Aorta (tissue), 5 donors: ENCODE data around the gene DARS1. TPM values are rescaled to one million over a fixed set of nuclear protein-coding genes. Genes with fewer than 3 reads are reported as not detected.

Experiments
- ATAC-seq: fragments of 200-7000 bp; cut with Tn5 transposase; one replicate; pipeline ENCODE4 v1.9.1; 2022; ENCODE audit warnings: moderate library complexity; ENCODE audit not compliant: low FRiP score
- DNase-seq, 2 donors: peaks; one replicate each; pipeline ENCODE4 v3.0.0-alpha.2; 2020
- H3K27ac ChIP-seq, 2 donors: one replicate each; pipeline ENCODE4 v1.5.1; 2013; ENCODE audit warnings: low read length in 2 of 2, mild to moderate bottlenecking in 2 of 2, moderate library complexity in 2 of 2, control low read depth in 1 of 2, inconsistent platforms in 1 of 2, low read depth in 1 of 2
- H3K27me3 ChIP-seq, 2 donors: one replicate each; pipeline ENCODE4 v1.6.1; 2013; ENCODE audit warnings: control low read depth in 1 of 2, low read length in 1 of 2, mild to moderate bottlenecking in 1 of 2, moderate library complexity in 1 of 2; ENCODE audit not compliant: insufficient read depth in 2 of 2, control insufficient read depth in 1 of 2
- H3K36me3 ChIP-seq, 2 donors: one replicate each; pipeline ENCODE4 v1.6.1; 2013; ENCODE audit warnings: control low read depth in 1 of 2, low read length in 1 of 2, mild to moderate bottlenecking in 1 of 2; ENCODE audit not compliant: insufficient read depth in 2 of 2, control insufficient read depth in 1 of 2
- H3K4me1 ChIP-seq, 2 donors: one replicate each; pipeline ENCODE4 v1.6.1; 2013; ENCODE audit warnings: low read length in 2 of 2, control low read depth in 1 of 2, mild to moderate bottlenecking in 1 of 2, moderate library complexity in 1 of 2; ENCODE audit not compliant: insufficient read depth in 2 of 2, control insufficient read depth in 1 of 2
- H3K4me3 ChIP-seq, 2 donors: one replicate each; pipeline ENCODE4 v1.5.1; 2013; ENCODE audit warnings: low read length in 2 of 2, control low read depth in 1 of 2, mild to moderate bottlenecking in 1 of 2
- H3K9me3 ChIP-seq: one replicate; pipeline ENCODE4 v1.6.1; 2013; ENCODE audit warnings: mild to moderate bottlenecking, low read length; ENCODE audit not compliant: control insufficient read depth
- WGBS, 2 donors: extraction: QIAGEN DNeasy Blood & Tissue Kit; methylation state at CpG; one replicate each; pipeline ENCODE4 v1.1.7; 2013; 5-methylcytosine and 5-hydroxymethylcytosine counted together
- intact Hi-C, 2 donors: fragments of 100-400 bp; cut with DNase I; formaldehyde crosslinking; loops; one replicate each; pipeline versions ENCODE4 v1.14.2 to v1.15.0; 2022
- polyA plus RNA-seq, 2 donors: library from polyadenylated mRNA; stranded (reverse); fragments of 200-250 nt; gene quantifications; one replicate each; pipeline ENCODE4 v1.2.3, GENCODE V29; 2013
- total RNA-seq, 2 donors: library from RNA; stranded (reverse); fragmentation: NEBNext Ultra II Directional; extraction: Animal tissue kit (Norgen Biotek cat#: 25700); gene quantifications; one replicate each; pipeline ENCODE4 v1.2.1, GENCODE V29; 2021
- donor health status: healthy with polysubstance abuse.
- donor health status: Bipolar disorder and iron deficiency.
- donor health status: DM: no; HTN: no; CAD: no.
- donor health status: DM: no; HTN: no; CAD: no.
- donor health status: DM: yes; HTN: yes; CAD: no.

The DARS1 gene
- total and polyA plus RNA-seq, 4 donors, result 42.8 to 67.7 (median 53.4) TPM

DNA sequence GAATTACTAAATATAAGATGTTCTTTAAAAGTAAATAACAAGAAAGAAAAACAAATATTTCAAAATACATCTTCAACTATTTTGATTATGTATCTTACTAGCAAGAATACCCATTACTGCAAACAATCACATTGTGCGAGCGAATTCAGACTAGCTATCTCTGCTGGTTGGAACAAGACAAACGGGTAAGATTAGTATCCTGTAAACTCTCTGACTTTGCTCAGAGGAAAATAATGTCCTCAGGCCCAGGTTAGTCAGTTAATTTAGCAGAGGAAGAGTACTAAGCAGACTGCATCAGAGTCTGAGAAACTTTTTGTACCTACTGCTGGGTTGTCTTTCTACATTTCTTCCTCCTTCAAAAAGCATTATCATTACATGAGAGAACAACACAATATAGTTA is 58.8 kb downstream of the DARS1 start:
- 92 to 93% methylated on average over 3 of the region's 3 CpGs for WGBS, 2 donors
- Histone ChIP-seq H3K4me3 (no peak overlapping the region), H3K9me3 (no peaks in the 10 kb centered on the region), H3K36me3 (no peaks in the 10 kb centered on the region), H3K27me3 (no peaks in the 10 kb centered on the region), H3K4me1 (no peaks in the 10 kb centered on the region), H3K27ac (no peak overlapping the region)
- DNase-seq, result no peak
- ATAC-seq, result no peak
- intact Hi-C loops, result no loop called here

DNA sequence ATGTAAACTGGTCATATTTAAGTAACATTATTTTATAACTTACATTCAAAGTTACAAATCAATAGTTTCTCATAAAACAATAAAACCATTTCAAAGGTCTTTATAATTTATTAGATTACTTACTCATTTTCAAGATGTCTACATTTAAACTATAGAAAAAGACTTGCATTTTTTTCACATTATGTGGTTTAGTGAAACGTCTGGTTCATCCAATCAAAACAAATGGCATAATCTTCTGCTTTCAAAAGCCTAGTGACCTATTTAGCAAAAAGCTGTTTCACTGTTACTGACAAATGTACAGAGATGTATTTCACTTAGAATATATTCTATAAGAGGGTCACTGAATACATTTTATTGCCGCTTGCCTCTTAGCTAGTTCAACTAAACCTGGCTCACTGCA is 59.9 kb downstream of the DARS1 start:
- intact Hi-C loops, result no loop called here
- no peaks in the 10 kb centered on the region for H3K27me3 ChIP-seq
- H3K9me3 ChIP-seq, result no peaks in the 10 kb centered on the region
- no peak overlapping the region for H3K27ac ChIP-seq
- DNase-seq (no peak), ATAC-seq (no peak)
- H3K36me3 ChIP-seq, result no peaks in the 10 kb centered on the region
- 45 to 49% methylated on average over 2 of the region's 2 CpGs for WGBS, 2 donors
- H3K4me1 ChIP-seq, result no peaks in the 10 kb centered on the region
- no peak overlapping the region for H3K4me3 ChIP-seq

DNA sequence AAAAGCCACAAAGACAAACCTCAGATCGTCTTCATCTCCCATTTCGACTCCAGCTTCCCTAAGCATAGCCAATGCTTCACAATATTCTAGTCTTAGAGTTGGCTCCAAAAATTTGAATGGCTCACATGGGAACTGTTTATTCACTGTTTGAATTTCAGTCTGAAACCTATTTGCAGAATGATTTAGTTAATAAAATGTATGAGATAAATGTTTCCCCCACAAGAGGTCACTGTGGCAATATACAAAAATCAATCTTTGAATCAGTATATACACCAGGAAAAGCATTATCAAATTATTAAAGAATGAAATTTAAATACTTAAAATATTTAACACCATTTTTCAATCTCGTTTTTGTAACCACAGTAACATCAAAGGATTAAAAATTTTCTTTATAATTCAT is 69.2 kb downstream of the DARS1 start:
- DNase-seq (no peak), ATAC-seq (no peak)
- Histone ChIP-seq H3K4me3 (no peak overlapping the region), H3K4me1 (no peaks in the 10 kb centered on the region), H3K27me3 (no peaks in the 10 kb centered on the region), H3K27ac (no peak overlapping the region), H3K36me3 (no peaks in the 10 kb centered on the region), H3K9me3 (no peaks in the 10 kb centered on the region)
- intact Hi-C loops, result loop anchor here in 1 of 2 donors (10.0 kb wide), 1 partner anchor 469 kb away; no protein-coding TSS in a partner anchor
- WGBS, 2 donors, result 47 to 54% methylated on average over 3 of the region's 3 CpGs

DNA sequence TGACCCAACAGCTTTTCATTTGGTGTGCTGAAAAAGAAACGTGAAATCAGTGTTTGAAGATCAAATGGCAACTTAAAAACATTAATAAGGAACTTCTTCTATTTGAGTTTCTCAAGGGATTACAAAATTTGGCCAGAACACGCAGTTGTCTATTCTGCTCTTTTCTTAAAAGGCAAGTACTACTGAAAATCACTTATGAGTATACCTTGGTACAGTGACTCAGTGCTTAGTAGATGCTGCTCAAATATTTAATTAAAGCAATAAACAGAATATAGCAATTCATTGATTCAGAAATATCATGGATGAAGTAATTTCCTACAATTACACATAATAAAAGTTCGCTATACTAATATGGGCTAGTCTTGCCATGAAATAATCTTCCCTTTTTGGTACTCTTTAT is 70.9 kb downstream of the DARS1 start:
- ATAC-seq (no peak), DNase-seq (no peak)
- no peaks in the 10 kb centered on the region for H3K27me3 ChIP-seq
- no peaks in the 10 kb centered on the region for H3K4me1 ChIP-seq
- no peaks in the 10 kb centered on the region for H3K9me3 ChIP-seq
- no peaks in the 10 kb centered on the region for H3K36me3 ChIP-seq
- 84 to 86% methylated on average over 3 of the region's 3 CpGs for WGBS, 2 donors
- H3K27ac ChIP-seq, result no peak overlapping the region
- intact Hi-C loops, result loop anchor here in 1 of 2 donors (10.0 kb wide), 1 partner anchor 470 kb away; no protein-coding TSS in a partner anchor
- no peak overlapping the region for H3K4me3 ChIP-seq

DNA sequence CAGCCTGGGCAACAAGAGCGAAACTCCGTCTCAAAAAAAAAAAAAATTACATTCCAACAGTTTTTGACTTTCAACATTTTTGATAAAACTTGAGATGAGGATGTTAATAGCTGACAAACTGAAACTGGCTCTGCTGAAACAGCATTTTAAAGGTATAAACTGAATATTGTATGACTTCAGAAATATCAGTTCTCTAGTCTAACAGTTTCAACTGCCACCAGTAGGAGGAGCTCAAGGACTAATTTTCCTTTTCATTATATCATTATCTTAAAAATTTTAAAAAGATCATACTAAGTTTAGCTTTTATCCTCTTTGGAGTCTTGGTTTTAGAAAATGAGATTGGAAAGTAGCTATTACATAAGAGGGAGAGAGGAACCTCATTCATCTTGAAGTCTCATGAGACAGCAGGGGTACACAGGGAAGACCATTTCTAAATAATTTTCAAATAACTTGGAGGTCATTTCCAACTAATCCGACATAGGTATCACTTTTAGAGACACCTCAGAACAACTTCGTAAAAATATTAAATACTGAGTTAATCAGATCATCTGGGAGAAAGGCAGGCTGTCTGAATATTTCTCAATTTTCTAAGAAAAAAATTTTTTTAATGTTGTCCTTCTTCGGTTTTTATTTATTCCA is 71.6 kb downstream of the DARS1 start:
- Histone ChIP-seq H3K36me3 (no peaks in the 10 kb centered on the region), H3K27me3 (no peaks in the 10 kb centered on the region), H3K27ac (no peak overlapping the region), H3K9me3 (no peaks in the 10 kb centered on the region), H3K4me1 (no peaks in the 10 kb centered on the region), H3K4me3 (no peak overlapping the region)
- ATAC-seq (no peak), DNase-seq (no peak)
- WGBS, 2 donors, result 76 to 82% methylated on average over 5 of the region's 5 CpGs
- intact Hi-C loops, result loop anchor here in 1 of 2 donors (10.0 kb wide), 1 partner anchor 471 kb away; no protein-coding TSS in a partner anchor

DNA sequence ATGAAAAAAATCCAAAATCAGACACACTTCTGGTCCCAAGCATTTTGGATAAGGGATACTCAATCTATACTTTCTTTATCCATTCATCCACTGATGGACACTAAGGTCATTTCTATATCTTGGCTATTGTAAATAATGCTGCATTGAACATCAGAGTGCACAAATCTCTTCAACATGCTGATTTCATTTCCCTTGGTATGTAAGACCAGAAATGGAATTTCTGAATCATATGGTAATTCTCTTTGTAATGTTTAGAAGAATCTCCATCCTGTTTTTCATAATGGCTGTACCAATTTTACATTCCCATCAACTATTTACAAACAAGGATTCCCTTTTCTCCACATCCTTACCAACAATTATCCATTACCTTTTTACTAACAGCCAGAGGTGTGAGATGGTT is 75.5 kb downstream of the DARS1 start:
- ATAC-seq (no peak), DNase-seq (no peak)
- Histone ChIP-seq H3K4me3 (no peak overlapping the region), H3K36me3 (no peaks in the 10 kb centered on the region), H3K27me3 (no peaks in the 10 kb centered on the region), H3K9me3 (no peaks in the 10 kb centered on the region), H3K4me1 (no peaks in the 10 kb centered on the region), H3K27ac (no peak overlapping the region)
- intact Hi-C loops, result loop anchor here in 1 of 2 donors (10.0 kb wide), 1 partner anchor 475 kb away; no protein-coding TSS in a partner anchor

DNA sequence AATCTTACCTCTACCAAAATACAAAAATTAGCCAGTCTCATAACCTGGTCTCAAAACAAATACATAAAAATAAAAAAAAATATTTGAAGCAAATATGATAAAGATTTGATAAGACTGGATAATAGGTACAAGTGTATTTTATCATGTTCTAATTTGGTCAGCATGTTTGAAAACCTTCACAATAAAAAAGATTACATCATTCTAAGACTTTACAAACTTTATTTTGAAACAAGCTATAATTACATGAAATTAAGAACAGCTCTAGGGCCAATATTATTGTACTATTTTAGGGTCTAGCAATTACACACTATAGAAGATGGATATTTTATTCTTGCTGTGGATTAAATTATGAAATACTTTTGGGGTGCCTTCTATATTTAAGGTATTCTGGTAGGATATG is 79.7 kb downstream of the DARS1 start:
- no peak overlapping the region for H3K27ac ChIP-seq
- no peaks in the 10 kb centered on the region for H3K4me1 ChIP-seq
- no peak for DNase-seq
- H3K36me3 ChIP-seq, result no peaks in the 10 kb centered on the region
- intact Hi-C loops, result no loop called here
- H3K4me3 ChIP-seq, result no peak overlapping the region
- no peaks in the 10 kb centered on the region for H3K27me3 ChIP-seq
- no peak for ATAC-seq
- H3K9me3 ChIP-seq, result no peaks in the 10 kb centered on the region

DNA sequence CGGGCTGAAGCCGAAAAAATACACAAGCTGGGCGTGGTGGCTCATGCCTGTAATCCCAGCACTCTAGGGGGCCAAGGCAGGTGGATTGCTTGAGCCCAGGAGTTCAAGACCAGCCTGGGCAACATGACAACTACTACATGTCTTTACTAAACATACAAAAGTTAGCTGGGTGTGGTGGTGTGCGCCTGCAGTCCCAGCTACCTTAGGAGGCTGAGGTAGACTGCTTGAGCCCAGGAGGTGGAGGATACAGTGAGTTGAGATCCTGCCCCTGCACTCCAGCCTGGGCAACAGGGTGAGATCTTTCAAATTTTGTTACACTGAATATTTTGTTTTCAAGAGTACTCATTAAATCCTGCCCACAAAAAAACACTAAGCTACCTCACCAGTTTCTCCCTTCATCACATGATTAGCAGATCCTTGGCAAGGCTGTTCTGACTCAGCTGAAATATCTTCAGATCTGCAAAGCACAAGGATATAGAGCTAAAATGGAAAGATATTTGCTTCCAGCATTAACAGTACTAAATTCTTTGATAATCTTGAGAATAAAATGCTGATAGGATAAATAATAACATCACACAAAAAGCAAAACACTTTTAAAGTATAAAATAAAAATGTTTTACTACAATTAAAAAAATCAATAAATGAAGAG is 81.0 kb downstream of the DARS1 start:
- WGBS, 2 donors, result 96 to 97% methylated on average over 4 of the region's 4 CpGs
- intact Hi-C loops, result no loop called here
- H3K4me3 ChIP-seq, result no peak overlapping the region
- ATAC-seq (no peak), DNase-seq (no peak)
- no peak overlapping the region for H3K27ac ChIP-seq
- H3K36me3 ChIP-seq, result no peaks in the 10 kb centered on the region
- no peaks in the 10 kb centered on the region for H3K9me3 ChIP-seq
- H3K4me1 ChIP-seq, result no peaks in the 10 kb centered on the region
- H3K27me3 ChIP-seq, result no peaks in the 10 kb centered on the region

DNA sequence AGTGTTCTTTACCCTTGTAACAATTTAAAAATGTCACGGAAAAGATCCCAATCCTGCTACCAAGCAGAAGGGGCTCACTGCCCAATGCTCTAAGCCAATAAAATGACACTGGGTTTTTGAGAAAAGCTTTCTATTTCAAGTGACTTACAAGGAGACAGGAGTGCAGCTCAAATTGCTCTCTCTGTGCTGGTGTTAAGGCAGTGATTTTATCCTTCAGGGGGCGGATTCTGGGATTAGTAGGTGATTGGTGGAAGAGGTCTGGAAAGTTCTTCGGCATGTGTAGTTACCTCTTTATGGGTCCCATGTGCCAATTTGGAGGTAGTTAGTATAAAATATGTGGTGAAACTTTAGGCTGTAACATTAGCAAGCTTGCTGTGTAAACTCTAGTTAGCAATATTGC is 81.8 kb downstream of the DARS1 start:
- Histone ChIP-seq H3K4me3 (no peak overlapping the region), H3K4me1 (no peaks in the 10 kb centered on the region), H3K9me3 (no peaks in the 10 kb centered on the region), H3K27ac (no peak overlapping the region), H3K36me3 (peaks cover 0 to 1% of the 10 kb centered on the region in 2 donors), H3K27me3 (no peaks in the 10 kb centered on the region)
- 75 to 77% methylated on average over 3 of the region's 3 CpGs for WGBS, 2 donors
- intact Hi-C loops, result no loop called here
- no peak for DNase-seq
- no peak for ATAC-seq
